GM12878 (cell line): ENCODE measurements around the gene TGFB1. TPM values are rescaled to one million over a fixed set of nuclear protein-coding genes. Genes with fewer than 3 reads are reported as not detected.

Source experiments
- CHD1 ChIP-seq: IDR thresholded peaks from 2 replicates; pipeline ENCODE4 v1.6.1; 2012; ENCODE audit warnings: low read depth, low read length, improper control_type of control experiment
- CTCF ChIP-seq, 3 experiments: IDR thresholded peaks in 2 of 3; conservative IDR thresholded peaks in 1 of 3; 2 replicates each; pipeline ENCODE4 v1.5.1; 2011; ENCODE audit warnings: low read depth in 3 of 3, low read length in 3 of 3, mild to moderate bottlenecking in 3 of 3, control low read depth in 2 of 3, moderate library complexity in 2 of 3, inconsistent platforms in 1 of 3, mixed read lengths in 1 of 3; ENCODE audit not compliant: control insufficient read depth in 2 of 3, insufficient read depth in 1 of 3; ENCODE audit errors: extremely low read depth in 1 of 3
- E2F4 ChIP-seq: IDR thresholded peaks from 2 replicates; pipeline ENCODE4 v1.6.1; 2012; ENCODE audit warnings: low read depth, low read length, improper control_type of control experiment
- E4F1 ChIP-seq: fragments of 450-650 bp; IDR thresholded peaks from 2 replicates; pipeline ENCODE4 v1.6.1; 2018; ENCODE audit warnings: borderline replicate concordance, mild to moderate bottlenecking; ENCODE audit not compliant: partially characterized antibody
- ETV6 ChIP-seq, 2 experiments: fragments of 450-650 bp in 1 of 2; IDR thresholded peaks in 1 of 2; conservative IDR thresholded peaks in 1 of 2; 2 replicates each; pipeline ENCODE4 v1.6.1; 2014; ENCODE audit warnings: antibody characterized with exemption in 1 of 2, borderline replicate concordance in 1 of 2, low read depth in 1 of 2, mild to moderate bottlenecking in 1 of 2, moderate library complexity in 1 of 2
- HSF1 ChIP-seq: fragments of 150-350 bp; IDR thresholded peaks from 2 replicates; pipeline ENCODE4 v1.6.1; 2014; ENCODE audit warnings: mild to moderate bottlenecking, low read depth, low read length
- KLF5 ChIP-seq: fragments of 450-650 bp; IDR thresholded peaks from 2 replicates; pipeline ENCODE4 v1.6.1; 2014; ENCODE audit warnings: mild to moderate bottlenecking; ENCODE audit not compliant: partially characterized antibody
- MEF2B ChIP-seq: fragments of 450-650 bp; IDR thresholded peaks from 2 replicates; pipeline ENCODE4 v1.6.1; 2018; ENCODE audit warnings: mild to moderate bottlenecking, moderate library complexity; ENCODE audit not compliant: partially characterized antibody, poor library complexity, severe bottlenecking
- NRF1 ChIP-seq: conservative IDR thresholded peaks from 2 replicates; pipeline ENCODE4 v1.6.1; 2011; ENCODE audit warnings: mild to moderate bottlenecking, low read depth, low read length, improper control_type of control experiment
- PKNOX1 ChIP-seq: fragments of 450-650 bp; IDR thresholded peaks from 2 replicates; pipeline ENCODE4 v1.6.1; 2016; ENCODE audit warnings: mild to moderate bottlenecking
- SREBF1 ChIP-seq: IDR thresholded peaks from 2 replicates; pipeline ENCODE4 v1.6.1; 2012; ENCODE audit warnings: mild to moderate bottlenecking, low read length
- polyA plus RNA-seq, 11 experiments: library from polyadenylated mRNA; depleted of rRNA in 4 of 11; unstranded in 6 of 11; stranded (reverse) in 5 of 11; fragments of >200 nt; fragmentation: Nextera tagmentation in 4 of 11; fragmentation: Illumina TruSeq in 1 of 11; extraction: Ambion mirVana in 4 of 11; extraction: Trizol in 1 of 11; gene quantifications; 1 replicate in 1 of 11; 2 replicates in 10 of 11; pipeline versions ENCODE4 v1.2.1 to v1.2.3, GENCODE V29; 2011 to 2016; ENCODE audit warnings: inconsistent platforms in 2 of 11, missing spikeins in 2 of 11, low read depth in 1 of 11
- total RNA-seq, 4 experiments: library from RNA; depleted of rRNA in 3 of 4; stranded (reverse); fragments of >200 nt in 3 of 4; fragmentation: Illumina TruSeq in 1 of 4; extraction: Trizol in 1 of 4; gene quantifications; 2 replicates each; pipeline versions ENCODE4 v1.2.1 to v1.2.3, GENCODE V29; 2013 to 2021

TGFB1 gene
- total and polyA plus RNA-seq, 10 of the 15 experiments (the other 5 are each of a cell fraction or from before 2014, with no cell fraction given): 0.23 to 120 (median 10.9) TPM

- TF ChIP-seq CTCF (IDR thresholded peaks at IDR 0.05 in 2 of 3, conservative IDR thresholded peaks at IDR 0.05 in 1 of 3; ENCODE audit: control insufficient read depth in 2 of 3, extremely low read depth in 1 of 3, insufficient read depth in 1 of 3, low read depth in 3 of 3, low read length in 3 of 3): no peak
- no peak for TF ChIP-seq E2F4
- TF ChIP-seq PKNOX1: no peak
- no peak for TF ChIP-seq CHD1
- no peak for TF ChIP-seq NRF1
- TF ChIP-seq MEF2B: no peak
- no peak for TF ChIP-seq ETV6 (conservative IDR thresholded peaks at IDR 0.05 in 1 of 2, IDR thresholded peaks at IDR 0.05 in 1 of 2; ENCODE audit: borderline replicate concordance in 1 of 2, low read depth in 1 of 2)
- TF ChIP-seq E4F1: no peak
- TF ChIP-seq SREBF1: no peak
- no peak for TF ChIP-seq HSF1
- no peak for TF ChIP-seq KLF5
Observed at GRCh38 chr19:41304706-41305483, 48.8 kb downstream of the TGFB1 start (continued).
